IPS-NIHi7 (cell line): ENCODE data around the gene ZCCHC24.
"Not testable (repeated sequence)": the region's sequence is repeated elsewhere in the genome, so short reads cannot be mapped to it uniquely, and the experiment has no call there.

Experiments
- DNase-seq: peaks from one replicate; pipeline ENCODE4 v3.0.0; 2012; ENCODE audit warnings: mixed read lengths; ENCODE audit errors: extremely low spot score

ZCCHC24 gene

GRCh38 chr10:79472951-79473350, 27.5 kb upstream of the ZCCHC24 start:
- no peak for DNase-seq

GRCh38 chr10:79472449-79472848, 27.0 kb upstream of the ZCCHC24 start:
- no peak for DNase-seq

GRCh38 chr10:79471776-79472175, 26.4 kb upstream of the ZCCHC24 start:
- no peak for DNase-seq

- no peak for DNase-seq
Observed at GRCh38 chr10:79470096-79470495, 24.7 kb upstream of the ZCCHC24 start.

GRCh38 chr10:79468841-79469585, 23.6 kb upstream of the ZCCHC24 start:
- DNase-seq: no peak

GRCh38 chr10:79468015-79468560, 22.7 kb upstream of the ZCCHC24 start:
- DNase-seq: no peak

GRCh38 chr10:79465341-79465740, 19.9 kb upstream of the ZCCHC24 start:
- no peak for DNase-seq

- DNase-seq: no peak
Observed at GRCh38 chr10:79463578-79464496, 18.4 kb upstream of the ZCCHC24 start.

- DNase-seq: no peak
Observed at GRCh38 chr10:79460687-79461086, 15.3 kb upstream of the ZCCHC24 start.

GRCh38 chr10:79459243-79459642, 13.8 kb upstream of the ZCCHC24 start:
- DNase-seq: no peak

- no peak for DNase-seq
Observed at GRCh38 chr10:79458483-79458882, 13.1 kb upstream of the ZCCHC24 start.

GRCh38 chr10:79457256-79457785, 11.9 kb upstream of the ZCCHC24 start:
- DNase-seq: no peak

GRCh38 chr10:79454259-79454658, 8.8 kb upstream of the ZCCHC24 start:
- no peak for DNase-seq

- no peak for DNase-seq
Observed at GRCh38 chr10:79453392-79453791, 8.0 kb upstream of the ZCCHC24 start.

GRCh38 chr10:79452174-79452611, 6.8 kb upstream of the ZCCHC24 start:
- DNase-seq: no peak

- DNase-seq: no peak
Observed at GRCh38 chr10:79451046-79451699, 5.7 kb upstream of the ZCCHC24 start.

GRCh38 chr10:79449181-79450146, 4.0 kb upstream of the ZCCHC24 start:
- no peak for DNase-seq

- no peak for DNase-seq
Observed at GRCh38 chr10:79448732-79449049, 3.3 kb upstream of the ZCCHC24 start.

- DNase-seq: no peak
Observed at GRCh38 chr10:79447911-79448731, 2.7 kb upstream of the ZCCHC24 start.

- DNase-seq: not testable (repeated sequence)
Observed at GRCh38 chr10:79447249-79447648, 1.8 kb upstream of the ZCCHC24 start.
